Activated naive CD4-positive, alpha-beta T cell treated with anti-CD3 and anti-CD28 coated beads, Interleukin-2, amount 50 U/mL, for 72 hours (primary cell): Measurements from ENCODE around the gene NEK9. TPM values are rescaled to one million over a fixed set of nuclear protein-coding genes. Genes with fewer than 3 reads are reported as not detected.
A peak's percentile ranks its signal among the peaks of the same experiment; 100 is the strongest.
"Not testable (repeated sequence)": the region's sequence is repeated elsewhere in the genome, so short reads cannot be mapped to it uniquely, and the experiment has no call there.

Experiments
- ATAC-seq, 2 donors: fragments of 150-1000 bp; cut with Tn5 transposase; 2 replicates each; pipeline ENCODE4 v1.10.0; 2021; ENCODE audit warnings: mild to moderate bottlenecking in 2 of 2, moderate library complexity in 2 of 2
- DNase-seq, 2 donors: peaks; one replicate each; pipeline ENCODE4 v3.0.0; 2021 to 2022; ENCODE audit warnings: low spot score in 2 of 2
- H3K27ac Mint-ChIP-seq, 2 donors: one replicate each; pipeline ENCODE4 v1.8.0; 2022; ENCODE audit warnings: mild to moderate bottlenecking in 2 of 2, mixed read lengths in 2 of 2
- H3K36me3 Mint-ChIP-seq, 2 donors: one replicate each; pipeline ENCODE4 v1.8.0; 2022; ENCODE audit warnings: mixed read lengths in 2 of 2
- H3K9me3 Mint-ChIP-seq, 2 donors: one replicate each; pipeline ENCODE4 v1.8.0; 2022; ENCODE audit warnings: mixed read lengths in 2 of 2
- total RNA-seq, 2 donors: library from RNA; stranded (reverse); gene quantifications; one replicate each; pipeline ENCODE4 v1.2.3, GENCODE V29; 2022

NEK9 gene
- total RNA-seq, 2 donors from 2014 or later = 47.9 to 63.1 TPM

DNA sequence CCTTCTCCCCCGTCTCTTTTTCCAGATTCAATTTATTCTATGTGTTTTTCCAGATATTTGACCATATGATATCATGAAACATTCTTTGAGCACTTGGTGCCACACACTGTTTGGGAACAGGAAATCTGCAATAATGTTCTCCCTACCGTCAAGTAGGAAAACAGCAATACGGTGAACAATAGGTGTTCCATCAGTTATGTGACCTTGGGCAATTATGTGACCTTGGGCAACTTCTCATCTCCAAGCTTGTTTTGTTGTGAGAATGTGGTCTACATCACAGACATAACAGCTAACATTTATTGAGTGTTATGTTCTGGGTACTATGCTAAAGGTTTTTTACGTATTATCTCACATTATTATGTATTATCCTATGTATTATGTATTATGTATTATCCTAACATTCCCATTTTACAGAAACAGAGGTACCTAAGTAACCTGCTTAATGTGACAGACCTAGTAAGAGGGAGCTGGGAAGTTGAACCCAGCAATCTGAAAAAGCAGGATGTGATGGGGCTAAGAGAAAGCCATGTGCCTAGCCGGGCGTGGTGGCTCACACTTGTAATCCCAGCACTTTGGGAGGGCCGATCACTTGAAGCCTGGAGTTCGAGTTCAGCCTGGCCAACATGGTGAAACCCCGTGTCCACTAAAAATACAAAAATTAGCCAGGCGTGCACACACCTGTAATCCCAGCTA is 1.2 kb upstream of the NEK9 start:
- H3K36me3 Mint-ChIP-seq = peaks cover 19 to 21% of the 10 kb centered on the region in 2 donors
- no peak for ATAC-seq
- DNase-seq = no peak
- H3K9me3 Mint-ChIP-seq = no peaks in the 10 kb centered on the region
- peak overlapping the region; percentile 87 to 97 for H3K27ac Mint-ChIP-seq

DNA sequence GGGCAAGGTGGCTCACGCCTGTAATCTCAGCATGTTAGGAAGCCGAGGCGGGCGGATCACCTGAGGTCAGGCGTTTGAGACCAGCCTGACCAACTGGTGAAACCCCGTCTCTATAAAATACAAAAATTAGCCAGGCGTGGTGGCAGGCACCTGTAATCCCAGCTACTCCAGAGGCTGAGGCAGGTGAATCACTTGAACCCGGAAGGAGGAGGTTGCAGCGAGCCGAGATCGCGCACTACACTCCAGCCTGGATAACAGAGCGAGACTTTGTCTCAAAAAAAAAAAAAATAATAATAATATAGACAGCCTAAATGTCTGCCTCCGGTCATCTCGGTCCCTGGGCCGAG is 599 bp upstream of the NEK9 start:
- DNase-seq, H3K9me3 Mint-ChIP-seq: not testable (repeated sequence)
- peak in 1 of 2 donors; percentile 12 for ATAC-seq
- H3K27ac Mint-ChIP-seq = peak overlapping the region; percentile 92 to 97
- H3K36me3 Mint-ChIP-seq = peaks cover 18 to 21% of the 10 kb centered on the region in 2 donors

DNA sequence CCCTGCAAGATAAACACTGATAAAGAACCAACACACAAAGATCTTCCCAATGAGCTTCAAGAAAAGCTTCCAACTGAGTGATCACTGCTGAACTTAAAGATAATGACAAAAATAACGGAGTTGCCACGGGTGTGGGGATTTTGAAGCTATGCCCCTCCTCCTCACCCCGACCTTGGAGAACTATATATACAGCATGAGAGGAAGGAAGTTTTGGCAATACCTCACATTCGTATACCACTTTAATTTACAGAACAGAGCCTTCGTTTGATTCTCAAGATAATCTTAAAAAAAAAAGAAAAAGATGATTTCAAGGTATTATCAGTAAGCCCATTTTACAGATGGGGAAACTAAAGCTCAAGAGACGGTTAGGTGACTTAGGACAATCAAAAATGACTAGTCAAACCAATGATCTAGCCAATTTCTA is 715 bp downstream of the NEK9 start:
- Mint-ChIP-seq H3K36me3 (peaks cover 18 to 21% of the 10 kb centered on the region in 2 donors), H3K9me3 (no peaks in the 10 kb centered on the region), H3K27ac (peak overlapping the region; percentile 96 to 97)
- no peak for DNase-seq
- no peak for ATAC-seq

DNA sequence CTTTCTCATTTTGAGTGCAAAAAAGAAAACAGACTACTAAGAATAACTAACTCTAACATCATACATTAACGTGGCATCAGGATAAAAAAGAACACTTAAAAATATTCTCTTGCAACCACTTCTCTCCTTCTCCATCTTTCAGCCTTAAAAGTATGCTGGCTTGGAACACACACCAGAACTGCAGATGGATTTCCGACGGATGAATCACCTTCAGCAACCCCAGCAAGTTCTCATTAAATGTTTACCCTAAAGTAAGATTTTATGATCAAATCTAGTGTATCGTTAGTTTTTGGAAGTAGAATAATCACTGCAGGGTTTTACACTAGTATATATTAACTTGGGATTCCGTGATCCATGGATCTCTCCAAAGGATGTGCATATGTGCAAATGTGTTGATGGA is 1.2 kb downstream of the NEK9 start:
- H3K27ac Mint-ChIP-seq = peak overlapping the region; percentile 96 to 97
- ATAC-seq = no peak
- H3K9me3 Mint-ChIP-seq = no peaks in the 10 kb centered on the region
- H3K36me3 Mint-ChIP-seq = peaks cover 18 to 21% of the 10 kb centered on the region in 2 donors
- DNase-seq = no peak

DNA sequence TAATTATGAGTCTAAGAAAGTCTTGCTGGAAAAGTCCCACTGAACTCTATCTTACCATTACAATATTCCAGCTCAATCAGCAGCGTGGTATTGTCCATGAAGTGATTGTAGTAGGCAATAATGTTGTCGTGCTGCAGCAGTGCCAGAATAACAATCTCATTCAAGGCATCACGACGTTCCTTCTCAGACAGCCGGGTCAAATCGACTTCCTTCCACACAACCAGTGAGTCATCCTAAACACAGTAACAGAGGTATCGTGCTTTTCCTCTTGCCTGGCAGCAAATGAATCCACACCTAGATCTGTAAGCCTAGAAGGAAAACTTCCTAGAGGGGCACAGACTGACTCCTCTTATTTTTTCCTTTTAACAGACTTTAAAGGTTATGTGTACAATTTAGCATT is 2.9 kb downstream of the NEK9 start:
- H3K36me3 Mint-ChIP-seq = peaks cover 18 to 26% of the 10 kb centered on the region in 2 donors
- H3K9me3 Mint-ChIP-seq = no peaks in the 10 kb centered on the region
- ATAC-seq (peak in 1 of 2 donors; percentile 13), DNase-seq (no peak)
- peak overlapping the region; percentile 7 to 51 for H3K27ac Mint-ChIP-seq

DNA sequence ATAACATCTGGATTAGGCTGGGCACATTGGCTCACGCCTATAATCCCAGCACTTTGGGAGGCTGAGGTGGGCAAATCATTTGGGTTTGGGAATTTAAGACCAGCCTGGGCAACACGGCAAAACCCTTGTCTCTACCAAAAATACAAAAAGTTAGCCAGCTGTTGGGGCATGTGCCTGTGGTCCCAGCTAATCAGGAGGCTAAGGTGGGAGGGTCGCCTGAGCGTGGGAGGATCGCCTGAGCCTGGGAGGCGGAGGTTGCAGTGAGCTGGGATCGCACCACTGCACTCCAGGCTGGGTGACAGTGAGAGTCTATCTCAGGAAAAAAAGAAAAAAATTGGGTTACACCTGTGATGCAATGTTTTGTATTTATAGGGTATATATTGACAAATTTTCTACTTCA is 5.3 kb downstream of the NEK9 start:
- Mint-ChIP-seq H3K9me3 (no peaks in the 10 kb centered on the region), H3K27ac (peak overlapping the region in 1 of 2 donors; percentile 21), H3K36me3 (peaks cover 15 to 17% of the 10 kb centered on the region in 2 donors)
- DNase-seq = no peak
- ATAC-seq = no peak

DNA sequence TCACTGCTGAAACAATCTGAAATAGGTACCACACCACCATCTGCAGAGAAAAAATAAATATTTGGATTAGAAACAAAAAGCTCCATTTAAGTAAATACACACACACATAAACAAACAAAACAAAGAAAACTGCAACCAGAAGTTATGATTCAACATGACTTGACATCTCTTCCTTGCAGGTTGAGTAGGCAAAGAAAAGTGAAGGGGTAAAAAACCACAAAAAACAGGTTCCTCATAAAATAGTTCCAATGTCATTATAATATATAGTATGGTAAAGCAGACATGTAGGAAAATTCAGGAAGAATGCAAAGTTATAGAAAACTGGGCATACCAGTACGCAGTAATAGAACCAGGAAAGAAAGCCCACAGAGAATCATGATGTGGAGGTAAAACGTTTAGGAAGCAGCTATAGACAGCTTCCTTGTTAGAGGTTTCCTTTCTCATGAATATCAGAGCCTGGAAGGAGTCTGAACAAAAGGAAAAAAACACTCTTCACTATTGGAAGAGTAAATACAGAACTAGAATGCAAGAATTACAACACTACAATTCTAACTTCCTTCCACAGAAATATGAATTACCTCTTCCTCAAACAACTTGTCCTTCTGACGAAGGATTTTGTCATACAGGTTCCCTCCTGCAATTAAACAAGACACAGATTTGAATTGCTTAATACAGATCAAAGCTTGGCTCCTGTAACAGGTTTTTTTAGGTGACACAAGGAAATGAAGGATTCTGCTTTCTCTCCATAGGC is 6.1 kb downstream of the NEK9 start:
- DNase-seq = no peak
- Mint-ChIP-seq H3K36me3 (peaks cover 9 to 10% of the 10 kb centered on the region in 2 donors), H3K27ac (peak overlapping the region; percentile 41 to 73), H3K9me3 (no peaks in the 10 kb centered on the region)
- no peak for ATAC-seq

DNA sequence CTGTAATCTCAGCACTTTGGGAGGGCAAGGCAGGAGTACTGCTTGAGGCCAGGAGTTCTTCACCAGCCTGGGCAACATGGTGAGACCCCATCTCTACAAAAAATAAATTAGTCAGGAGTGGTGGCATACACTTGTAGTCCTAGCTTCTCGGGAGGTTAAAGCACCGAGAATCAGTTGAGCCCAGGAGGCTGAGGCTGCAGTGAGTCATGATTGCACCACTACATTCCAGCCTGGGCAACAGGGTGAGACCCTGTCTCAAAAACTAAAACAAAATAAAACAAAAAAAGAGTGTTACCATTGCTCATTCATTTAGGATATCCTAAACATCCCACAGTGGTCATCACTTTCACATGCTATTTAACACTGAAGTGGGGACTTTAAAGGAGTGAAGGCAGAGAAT is 7.8 kb downstream of the NEK9 start:
- ATAC-seq (no peak), DNase-seq (no peak)
- Mint-ChIP-seq H3K36me3 (peaks cover 8 to 9% of the 10 kb centered on the region in 2 donors), H3K9me3 (no peaks in the 10 kb centered on the region), H3K27ac (no peak overlapping the region)

DNA sequence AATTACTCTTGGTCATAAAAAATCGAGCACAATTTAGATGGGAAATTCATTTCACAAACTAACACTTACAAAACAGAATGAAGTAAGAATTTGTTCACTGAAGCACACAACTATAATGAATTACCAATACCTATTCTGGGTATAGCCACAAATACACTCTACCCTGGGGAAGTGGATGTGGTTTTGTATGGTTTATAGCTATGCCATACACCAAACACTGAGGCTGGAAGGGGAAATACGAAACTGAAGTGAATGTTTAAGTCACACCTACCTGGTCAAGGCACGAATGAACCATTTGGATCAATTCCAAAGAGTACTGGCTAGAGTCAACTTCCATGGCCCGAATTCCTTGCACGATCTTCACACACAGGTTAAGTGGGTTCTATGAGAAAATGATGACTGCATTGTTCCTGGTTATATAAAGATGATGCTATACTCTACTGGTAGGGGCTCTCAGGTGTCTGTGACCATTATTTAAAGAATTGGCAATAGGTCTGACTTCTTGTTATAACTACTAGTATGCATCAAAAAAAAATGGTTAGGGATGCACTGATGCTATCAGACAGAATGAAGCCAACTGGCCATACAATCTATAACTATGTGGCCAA is 12.8 kb downstream of the NEK9 start:
- H3K9me3 Mint-ChIP-seq = no peaks in the 10 kb centered on the region
- H3K27ac Mint-ChIP-seq = peak overlapping the region; percentile 25 to 41
- DNase-seq (no peak), ATAC-seq (no peak)
- peaks cover 5 to 8% of the 10 kb centered on the region in 2 donors for H3K36me3 Mint-ChIP-seq

DNA sequence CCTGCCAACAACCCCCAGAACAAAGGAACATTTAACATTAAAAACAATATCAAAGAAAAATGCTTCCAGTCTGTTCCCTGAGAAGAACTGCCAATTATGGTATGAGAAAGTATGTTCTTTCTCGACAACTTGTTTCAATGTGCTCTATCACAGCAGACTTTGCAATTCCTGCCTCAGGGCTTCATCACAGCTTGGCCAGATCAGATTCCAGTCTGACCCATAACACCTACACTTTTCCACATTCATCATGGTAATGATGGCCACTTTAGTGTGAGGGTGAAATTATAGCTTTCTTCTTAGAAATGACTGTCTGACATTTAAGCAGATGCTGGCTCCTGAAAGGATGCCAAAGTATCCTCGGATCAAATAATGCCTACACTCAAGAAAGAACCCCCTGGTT is 17.0 kb downstream of the NEK9 start:
- Mint-ChIP-seq H3K36me3 (peaks cover 4 to 10% of the 10 kb centered on the region in 2 donors), H3K27ac (no peak overlapping the region), H3K9me3 (no peaks in the 10 kb centered on the region)
- DNase-seq (no peak), ATAC-seq (no peak)

DNA sequence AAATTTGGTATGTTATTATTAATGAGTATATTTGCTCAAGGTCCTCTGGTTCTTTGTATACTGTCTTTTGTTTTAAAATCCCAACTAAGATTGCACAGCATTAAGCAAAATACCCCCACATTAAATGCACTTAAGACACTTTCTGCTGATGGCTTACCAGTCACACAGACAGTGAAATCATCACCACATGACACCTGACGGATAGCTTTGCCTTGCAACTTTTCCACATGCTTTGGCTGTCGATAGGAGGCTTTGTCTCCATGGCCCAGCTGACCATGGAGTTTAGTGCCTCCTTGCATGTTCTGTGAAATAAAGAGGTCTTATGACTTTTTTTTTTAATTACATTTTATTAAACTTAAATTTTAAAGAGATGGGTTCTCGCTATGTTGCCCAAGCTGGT is 19.7 kb downstream of the NEK9 start:
- DNase-seq (no peak), ATAC-seq (no peak)
- H3K36me3 Mint-ChIP-seq = peaks cover 8 to 10% of the 10 kb centered on the region in 2 donors
- H3K9me3 Mint-ChIP-seq = no peaks in the 10 kb centered on the region
- no peak overlapping the region for H3K27ac Mint-ChIP-seq

DNA sequence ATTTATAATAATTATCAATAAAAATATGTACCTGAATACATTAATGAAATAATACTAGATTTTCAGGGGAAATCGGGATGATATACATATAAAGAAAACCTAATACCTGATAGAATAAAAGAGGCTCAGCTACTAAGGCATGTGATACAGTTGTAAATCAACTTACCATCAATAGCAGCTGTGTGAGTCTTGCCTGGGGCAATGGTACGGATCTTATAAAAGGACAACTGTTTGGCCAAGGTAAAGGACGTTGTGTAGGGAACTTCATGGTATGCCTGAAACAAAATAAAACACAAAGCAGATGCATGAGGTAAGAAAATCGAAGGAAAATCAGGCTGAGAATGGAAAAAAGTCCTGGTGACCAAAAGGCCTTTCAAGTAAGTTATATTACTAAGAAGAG is 25.4 kb downstream of the NEK9 start:
- Mint-ChIP-seq H3K27ac (no peak overlapping the region), H3K9me3 (no peaks in the 10 kb centered on the region), H3K36me3 (peaks cover 2 to 13% of the 10 kb centered on the region in 2 donors)
- DNase-seq (no peak), ATAC-seq (no peak)

DNA sequence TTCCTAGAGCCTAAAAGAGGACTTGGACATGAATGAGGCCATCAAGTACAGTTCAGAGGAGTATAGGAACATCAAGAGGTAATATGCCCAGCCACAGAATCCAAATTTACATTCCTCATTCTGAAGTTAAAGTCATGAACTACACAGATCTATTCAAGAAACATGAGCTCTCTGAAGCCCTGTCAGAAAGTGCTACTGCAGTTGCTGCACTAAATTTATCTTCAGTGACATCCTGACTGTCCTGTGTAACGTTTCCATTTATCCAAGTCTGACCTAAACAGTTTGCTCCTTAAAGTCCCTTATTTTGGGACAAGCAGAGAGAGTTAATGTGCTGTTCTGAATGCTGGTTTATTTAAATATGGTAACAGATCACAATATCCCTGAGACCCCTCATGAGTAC is 28.2 kb downstream of the NEK9 start:
- DNase-seq = no peak
- Mint-ChIP-seq H3K36me3 (peaks cover 0 to 13% of the 10 kb centered on the region in 2 donors), H3K27ac (peak overlapping the region; percentile 8 to 12), H3K9me3 (no peaks in the 10 kb centered on the region)
- no peak for ATAC-seq

DNA sequence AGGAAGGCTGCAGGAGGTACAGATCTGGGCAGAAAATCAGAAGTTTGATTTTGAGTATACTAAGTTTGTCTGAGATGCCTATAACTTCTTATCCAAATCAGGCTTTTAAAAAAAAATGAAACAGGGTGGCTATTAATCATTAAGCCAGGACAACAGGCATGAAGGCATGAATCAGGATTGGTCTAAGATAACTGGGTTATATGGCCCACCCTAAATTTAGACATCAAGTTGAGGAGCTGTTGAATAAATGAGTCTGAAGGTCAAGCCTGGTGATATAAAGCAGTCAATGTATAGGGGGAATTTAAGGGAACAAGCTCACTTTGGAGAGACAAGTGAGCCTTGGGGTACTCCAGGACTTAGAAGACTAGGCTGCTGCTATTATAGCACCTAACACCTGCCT is 28.6 kb downstream of the NEK9 start:
- H3K9me3 Mint-ChIP-seq = no peaks in the 10 kb centered on the region
- peaks cover 0 to 13% of the 10 kb centered on the region in 2 donors for H3K36me3 Mint-ChIP-seq
- ATAC-seq (no peak), DNase-seq (no peak)
- H3K27ac Mint-ChIP-seq = no peak overlapping the region

DNA sequence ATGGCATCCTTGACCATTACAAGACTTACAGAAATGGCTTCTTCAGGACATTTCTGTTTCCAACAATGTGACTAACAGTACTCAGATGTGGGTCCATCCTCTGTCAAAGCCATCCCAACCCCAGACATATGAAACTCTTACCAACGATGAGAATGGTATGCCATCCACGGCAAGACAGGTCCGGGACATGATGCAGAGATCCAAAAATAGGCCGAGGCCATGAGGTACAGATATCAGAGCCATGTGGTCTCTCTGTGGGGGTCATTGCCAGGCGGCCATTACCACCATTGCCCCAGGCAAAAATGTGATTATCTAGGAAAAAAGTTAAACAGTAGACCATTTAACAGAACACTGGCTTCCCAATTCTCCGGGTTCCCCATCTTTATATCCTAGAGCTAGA is 29.9 kb downstream of the NEK9 start:
- DNase-seq (no peak), ATAC-seq (no peak)
- H3K9me3 Mint-ChIP-seq = no peaks in the 10 kb centered on the region
- H3K27ac Mint-ChIP-seq = no peak overlapping the region
- peaks cover 0 to 9% of the 10 kb centered on the region in 2 donors for H3K36me3 Mint-ChIP-seq

DNA sequence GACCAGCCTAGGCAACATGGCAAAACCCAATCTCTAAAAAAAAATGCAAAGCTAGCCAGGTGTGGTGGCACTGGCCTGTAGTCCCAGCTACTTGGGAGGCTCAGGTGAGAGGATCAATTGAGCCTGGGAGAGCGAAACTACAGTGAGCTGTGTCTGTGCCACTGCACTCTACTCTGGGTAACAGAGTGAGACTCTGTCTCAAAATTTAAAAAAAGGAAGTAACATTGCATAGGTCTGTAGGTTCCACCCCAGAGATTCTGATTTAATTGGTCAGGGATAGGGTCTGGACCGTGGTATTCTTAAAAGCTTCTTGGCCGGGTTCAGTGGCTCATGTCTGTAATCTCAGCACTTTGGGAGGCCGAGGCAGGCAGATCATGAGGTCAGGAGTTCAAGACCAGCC is 31.2 kb downstream of the NEK9 start:
- H3K27ac Mint-ChIP-seq = no peak overlapping the region
- no peaks in the 10 kb centered on the region for H3K9me3 Mint-ChIP-seq
- ATAC-seq (no peak), DNase-seq (no peak)
- peaks cover 0 to 9% of the 10 kb centered on the region in 2 donors for H3K36me3 Mint-ChIP-seq

DNA sequence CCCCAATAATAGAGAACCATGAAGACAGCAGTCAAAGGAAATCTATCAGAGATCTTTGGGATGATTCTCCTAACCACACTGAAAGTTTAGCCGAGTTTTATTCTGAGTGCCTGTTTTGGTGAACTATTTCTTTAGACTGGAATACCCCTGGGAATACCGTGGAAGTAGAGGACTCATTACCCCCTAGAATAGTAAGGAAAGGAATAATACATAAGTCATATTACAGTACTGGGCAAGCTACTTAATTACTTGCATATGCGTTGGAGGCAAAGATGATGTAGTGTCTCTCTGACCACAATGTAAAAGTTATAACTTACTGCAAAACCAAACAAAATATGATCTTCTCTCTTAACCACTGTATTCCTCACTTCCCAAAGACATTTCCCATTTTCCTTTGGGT is 32.0 kb downstream of the NEK9 start:
- Mint-ChIP-seq H3K27ac (no peak overlapping the region), H3K36me3 (peaks cover 0 to 9% of the 10 kb centered on the region in 2 donors)
- no peak for ATAC-seq

More for the DNA sequence above, 32.0 kb downstream of the NEK9 start:
- no peaks in the 10 kb centered on the region for H3K9me3 Mint-ChIP-seq
- DNase-seq = no peak
